Activated CD8-positive, alpha-beta T cell treated with anti-CD3 and anti-CD28 coated beads for 36 hours (primary cell): ENCODE data around the gene TEX51. TPM values are rescaled to one million over a fixed set of nuclear protein-coding genes. Genes with fewer than 3 reads are reported as not detected.

ENCODE experiments used
- ATAC-seq: fragments of 200-7000 bp; cut with Tn5 transposase; one replicate; pipeline ENCODE4 v1.10.0; 2021; ENCODE audit warnings: mild to moderate bottlenecking, moderate library complexity
- CTCF ChIA-PET: fragments of 350-600 bp; sonication (Branson Sonifier 250); formaldehyde crosslinking; loops from one replicate; lab custom pipeline; 2021; ENCODE audit warnings: antibody characterized with exemption; lab: Charles Lee
- POLR2A ChIA-PET: fragments of 350-600 bp; sonication (Branson Sonifier 250); formaldehyde crosslinking; loops from one replicate; lab custom pipeline; 2021; ENCODE audit warnings: antibody characterized with exemption; lab: Charles Lee
- DNase-seq: peaks from one replicate; pipeline ENCODE4 v3.0.0-alpha.2; 2020
- H3K27ac Mint-ChIP-seq: one replicate; pipeline ENCODE4 v1.8.0; 2021; ENCODE audit warnings: mild to moderate bottlenecking, mixed read lengths
- H3K27me3 Mint-ChIP-seq: one replicate; pipeline ENCODE4 v1.8.0; 2021; ENCODE audit warnings: mixed read lengths
- H3K36me3 Mint-ChIP-seq: one replicate; pipeline ENCODE4 v1.8.0; 2021; ENCODE audit warnings: low read depth, mixed read lengths
- H3K4me1 Mint-ChIP-seq: one replicate; pipeline ENCODE4 v1.8.0; 2021; ENCODE audit warnings: low read depth, mixed read lengths
- H3K4me3 Mint-ChIP-seq: one replicate; pipeline ENCODE4 v1.8.0; 2021; ENCODE audit warnings: mild to moderate bottlenecking, moderate library complexity, mixed read lengths
- H3K9me3 Mint-ChIP-seq: one replicate; pipeline ENCODE4 v1.8.0; 2021; ENCODE audit warnings: mixed read lengths
- CTCF ChIP-seq: fragments of 200-600 bp; IDR thresholded peaks from one replicate; pipeline ENCODE4 v1.8.0; 2022; ENCODE audit warnings: antibody characterized with exemption, mild to moderate bottlenecking
- intact Hi-C: fragments of 100-400 bp; cut with micrococcal nuclease; formaldehyde crosslinking; loops from one replicate; pipeline ENCODE4 v1.10.0; 2022
- total RNA-seq, 2 experiments: library from RNA; stranded (reverse); gene quantifications; one replicate each; pipeline ENCODE4 v1.2.3, GENCODE V29; 2021

The TEX51 gene
- total RNA-seq, 2 experiments from 2014 or later: not detected

- Mint-ChIP-seq H3K27me3 (peaks cover 4% of the 10 kb centered on the region), H3K9me3 (no peaks in the 10 kb centered on the region), H3K36me3 (no peaks in the 10 kb centered on the region), H3K27ac (no peak overlapping the region), H3K4me3 (no peak overlapping the region), H3K4me1 (no peaks in the 10 kb centered on the region)
- ChIA-PET CTCF (no interaction called here), POLR2A (no interaction called here)
- intact Hi-C loops: no loop called here
- no peak for TF ChIP-seq CTCF
- ATAC-seq (no peak), DNase-seq (no peak)
These were observed 40.7 kb upstream of the TEX51 start for GRCh38 chr2:126858013-126858412.

- ATAC-seq (no peak), DNase-seq (no peak)
- no peak for TF ChIP-seq CTCF
- Mint-ChIP-seq H3K4me1 (no peaks in the 10 kb centered on the region), H3K27me3 (peaks cover 4% of the 10 kb centered on the region), H3K9me3 (no peaks in the 10 kb centered on the region), H3K4me3 (no peak overlapping the region), H3K36me3 (no peaks in the 10 kb centered on the region), H3K27ac (no peak overlapping the region)
- intact Hi-C loops: no loop called here
- CTCF ChIA-PET: interaction anchor here (1.5 kb wide), 1 partner anchor 37 kb away, joined by 3 read pairs; no protein-coding TSS in a partner anchor
- POLR2A ChIA-PET: no interaction called here
These were observed 40.3 kb upstream of the TEX51 start for GRCh38 chr2:126858436-126858835.

- Mint-ChIP-seq H3K4me3 (no peak overlapping the region), H3K27me3 (peaks cover 4% of the 10 kb centered on the region), H3K4me1 (no peaks in the 10 kb centered on the region), H3K36me3 (no peaks in the 10 kb centered on the region), H3K9me3 (no peaks in the 10 kb centered on the region), H3K27ac (no peak overlapping the region)
- no peak for DNase-seq
- CTCF ChIA-PET: interaction anchor here (1.5 kb wide), 1 partner anchor 37 kb away, joined by 3 read pairs; no protein-coding TSS in a partner anchor
- POLR2A ChIA-PET: no interaction called here
- ATAC-seq: no peak
- TF ChIP-seq CTCF: no peak
- intact Hi-C loops: no loop called here
These were observed 39.7 kb upstream of the TEX51 start for GRCh38 chr2:126858991-126859390.

- H3K4me3 Mint-ChIP-seq: no peak overlapping the region
- H3K27me3 Mint-ChIP-seq: peaks cover 4% of the 10 kb centered on the region
- TF ChIP-seq CTCF: no peak
- H3K36me3 Mint-ChIP-seq: no peaks in the 10 kb centered on the region
- no peak overlapping the region for H3K27ac Mint-ChIP-seq
- POLR2A ChIA-PET: no interaction called here
- intact Hi-C loops: no loop called here
- DNase-seq (no peak), ATAC-seq (no peak)
- no peaks in the 10 kb centered on the region for H3K9me3 Mint-ChIP-seq
- CTCF ChIA-PET: interaction anchor here (1.5 kb wide), 1 partner anchor 38 kb away, joined by 3 read pairs; no protein-coding TSS in a partner anchor
- H3K4me1 Mint-ChIP-seq: no peaks in the 10 kb centered on the region
These were observed 39.1 kb upstream of the TEX51 start for GRCh38 chr2:126859631-126860030.

- ChIA-PET CTCF (no interaction called here), POLR2A (no interaction called here)
- Mint-ChIP-seq H3K4me1 (no peaks in the 10 kb centered on the region), H3K27me3 (peaks cover 4% of the 10 kb centered on the region), H3K9me3 (no peaks in the 10 kb centered on the region), H3K27ac (no peak overlapping the region), H3K36me3 (no peaks in the 10 kb centered on the region), H3K4me3 (no peak overlapping the region)
- intact Hi-C loops: no loop called here
- ATAC-seq (no peak), DNase-seq (no peak)
- TF ChIP-seq CTCF: no peak
These were observed 38.3 kb upstream of the TEX51 start for GRCh38 chr2:126860385-126860784.
